Measurements from ENCODE around the gene GK2.

The GK2 gene

DNA sequence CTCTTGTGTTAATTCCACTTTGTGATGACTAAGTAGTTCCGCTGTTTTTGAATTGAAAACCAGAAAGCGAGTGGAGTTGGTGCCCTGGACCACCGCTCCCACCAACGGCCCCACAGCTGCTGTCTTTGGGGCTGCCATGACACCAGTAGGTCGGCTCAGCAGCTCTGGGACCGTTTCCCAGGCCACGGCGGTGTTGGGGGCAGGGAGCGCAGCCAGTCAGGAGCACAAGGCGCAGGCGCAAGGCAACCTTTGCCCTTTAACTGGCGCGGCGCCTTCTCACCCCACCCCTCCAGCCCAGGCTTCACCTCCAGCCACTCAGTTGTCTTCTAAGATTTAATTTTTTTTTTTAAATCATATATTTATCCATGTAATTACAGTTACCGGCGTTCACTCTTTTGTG, at the start of gene GK2:
Gene GK2 (minus strand): TSS at position 166 of the 400 bp plus-strand sequence. CDS start 28 bp downstream, at position 138.
- DNase-seq (ENCODE audit: low spot score) = no peak

DNA sequence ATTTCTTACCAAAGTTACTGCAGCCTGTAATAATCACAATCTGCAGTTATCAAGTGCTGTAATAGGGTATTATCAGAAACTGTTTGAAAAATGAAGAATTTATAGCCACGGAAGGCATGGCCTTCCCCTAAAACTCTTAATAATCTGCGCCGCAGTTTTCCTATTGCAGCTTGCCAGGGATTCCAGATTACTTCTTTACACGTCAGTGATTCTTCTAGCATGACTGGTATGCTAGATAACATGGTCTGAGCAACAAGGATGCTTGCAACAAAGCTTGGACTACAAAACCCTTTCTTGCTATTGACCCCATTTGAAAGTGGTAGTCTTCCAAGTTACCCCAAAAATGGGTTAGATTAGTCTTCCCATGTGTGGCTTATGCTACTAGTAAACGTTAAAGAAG, 47.2 kb upstream of the GK2 start:
- no peak for DNase-seq (ENCODE audit: low spot score)

GRCh38 chr4:79454656-79455055, 46.6 kb upstream of the GK2 start:
- no peak for DNase-seq (ENCODE audit: low spot score)

- DNase-seq (ENCODE audit: low spot score) = no peak
Measured at GRCh38 chr4:79450053-79450452, 42.0 kb upstream of the GK2 start.

DNA sequence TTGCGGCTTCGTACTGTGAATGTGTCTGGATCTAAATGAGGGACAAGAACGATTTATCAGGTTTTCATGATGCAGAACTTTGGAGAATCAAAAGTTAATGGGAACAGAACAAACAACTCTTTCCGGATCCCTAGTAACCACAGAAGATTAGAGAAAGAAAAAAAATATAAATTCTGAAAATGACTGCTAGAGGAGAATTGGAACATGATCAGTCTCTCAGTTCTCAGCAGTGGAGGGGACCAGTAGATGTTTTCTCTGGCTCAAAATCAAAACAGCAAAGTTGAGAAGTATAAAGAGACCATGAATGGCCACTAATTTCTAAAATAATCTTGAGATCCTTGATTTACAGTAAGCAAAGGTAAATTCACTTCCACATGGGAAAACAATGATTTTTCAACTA, 38.1 kb upstream of the GK2 start:
- no peak for DNase-seq (ENCODE audit: low spot score)

- no peak for DNase-seq (ENCODE audit: low spot score)
Measured at GRCh38 chr4:79445371-79445781, 37.3 kb upstream of the GK2 start.

DNA sequence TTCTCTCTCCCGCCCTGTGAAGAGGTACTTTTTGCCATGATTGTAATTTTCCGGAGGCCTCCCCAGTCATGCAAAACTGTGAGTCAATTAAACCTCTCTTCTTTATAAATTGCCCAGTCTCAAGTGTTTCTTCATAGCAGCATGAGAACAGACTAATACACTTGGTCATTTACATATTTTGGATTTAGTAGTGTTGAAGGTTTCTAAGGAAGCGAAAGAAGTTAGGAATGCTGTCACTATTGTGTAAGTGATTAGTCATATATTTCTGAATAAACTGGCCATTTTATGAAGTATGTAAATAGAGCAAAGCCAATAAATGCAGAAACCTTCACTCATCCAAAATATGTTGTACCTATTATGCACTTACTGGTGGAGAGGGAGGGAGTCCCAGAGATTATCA, 34.4 kb upstream of the GK2 start:
- DNase-seq (ENCODE audit: low spot score) = no peak

DNA sequence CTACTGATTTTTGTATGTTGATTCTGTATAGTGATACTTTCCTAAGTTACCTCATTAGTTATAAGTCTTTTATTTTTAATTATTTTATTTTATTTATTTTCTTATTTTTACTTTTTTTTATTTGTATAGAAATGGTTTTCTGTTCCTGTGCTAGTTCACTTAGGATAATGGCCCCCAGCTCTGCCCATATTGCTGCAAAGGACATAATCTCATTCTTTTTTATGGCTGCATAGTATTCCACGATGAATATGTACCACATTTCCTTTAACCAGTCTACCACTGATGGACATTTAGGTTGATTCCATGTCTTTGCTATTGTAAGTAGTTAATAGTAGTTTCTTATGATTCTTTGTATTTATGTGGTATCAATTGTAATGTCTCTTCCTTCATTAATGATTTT, 31.5 kb upstream of the GK2 start:
- no peak for DNase-seq (ENCODE audit: low spot score)

GRCh38 chr4:79431839-79432238, 23.8 kb upstream of the GK2 start:
- no peak for DNase-seq (ENCODE audit: low spot score)

DNA sequence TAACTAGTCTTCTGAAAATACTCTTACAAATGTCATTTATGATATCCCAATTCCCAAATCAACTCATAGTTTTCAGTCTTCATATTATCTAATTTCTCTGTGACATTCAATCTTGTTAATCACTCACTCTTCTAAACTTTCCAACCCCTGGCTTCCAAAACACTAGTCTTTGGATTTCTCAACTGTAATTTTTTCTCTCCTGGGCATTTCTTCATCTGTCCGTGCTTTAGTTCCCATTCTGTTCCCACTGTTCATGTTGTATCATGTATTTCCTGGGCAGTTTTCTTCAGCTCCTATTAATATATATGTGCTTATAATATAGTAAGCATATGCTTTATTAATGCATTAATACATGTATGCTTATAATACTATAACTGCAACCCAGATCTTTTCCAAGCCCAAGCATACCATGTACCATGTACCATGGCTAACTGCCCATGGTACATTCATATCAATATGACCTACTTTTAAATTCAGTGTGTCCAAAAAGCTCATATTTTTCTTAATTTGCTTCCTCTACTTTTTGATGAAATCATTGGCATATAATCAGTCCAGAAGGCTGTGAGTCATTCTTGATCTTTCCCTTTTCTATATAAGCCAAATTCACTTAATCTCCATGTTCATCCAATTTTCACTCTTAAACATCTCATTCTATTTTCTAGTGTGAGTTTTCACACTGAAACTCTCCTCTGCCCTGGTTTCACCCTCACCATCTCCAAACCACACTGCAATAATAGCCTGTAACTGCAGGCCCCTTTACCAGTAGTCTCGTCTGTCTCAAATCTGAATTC, 21.3 kb upstream of the GK2 start:
- DNase-seq (ENCODE audit: low spot score) = no peak

- DNase-seq (ENCODE audit: low spot score) = no peak
Measured at GRCh38 chr4:79426989-79427388, 19.0 kb upstream of the GK2 start.

- DNase-seq (ENCODE audit: low spot score) = no peak
Measured at GRCh38 chr4:79425586-79425985, 17.6 kb upstream of the GK2 start.

- no peak for DNase-seq (ENCODE audit: low spot score)
Measured at GRCh38 chr4:79421483-79421882, 13.5 kb upstream of the GK2 start.

GRCh38 chr4:79413886-79414285, 5.9 kb upstream of the GK2 start:
- DNase-seq (ENCODE audit: low spot score) = no peak

- DNase-seq (ENCODE audit: low spot score) = no peak
Measured at GRCh38 chr4:79413032-79413885, 5.2 kb upstream of the GK2 start.

DNA sequence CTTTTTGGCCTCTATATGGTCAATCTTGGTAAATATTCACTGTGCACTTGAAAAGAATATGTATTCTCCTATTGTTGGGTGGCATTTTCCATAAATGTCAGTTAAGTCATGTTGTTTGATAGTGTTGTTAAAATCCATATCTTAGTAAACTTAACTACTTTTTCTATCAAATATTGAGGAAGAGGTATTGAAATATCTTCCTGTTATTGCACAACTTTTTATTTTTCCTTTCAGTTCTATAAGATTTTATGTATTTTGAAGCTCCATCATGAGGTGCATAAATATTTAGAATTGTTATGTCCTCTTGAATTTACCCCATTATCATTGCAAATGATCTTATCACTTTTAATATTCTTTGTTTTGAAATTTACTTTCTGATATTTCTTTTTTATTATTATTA, 3.4 kb downstream of the GK2 start:
- no peak for DNase-seq (ENCODE audit: low spot score)

DNA sequence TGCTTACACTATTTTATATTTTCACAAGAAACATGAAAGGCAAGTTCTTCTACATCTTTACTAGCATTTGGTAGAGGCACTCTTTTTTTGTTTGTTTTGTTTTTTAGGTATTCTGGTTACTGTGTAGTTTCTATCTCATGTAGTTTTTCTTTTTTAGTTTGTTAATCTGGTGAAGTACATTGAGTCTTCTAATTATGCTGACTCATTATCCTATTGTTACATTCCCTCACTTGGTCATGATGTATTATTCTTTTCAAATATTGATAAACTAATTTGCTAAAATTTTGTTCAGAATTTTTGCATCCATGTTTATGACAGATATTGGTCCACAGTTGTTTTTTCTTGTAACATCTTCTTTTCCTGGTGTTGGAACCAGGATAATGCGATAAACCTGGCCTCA, 4.7 kb downstream of the GK2 start:
- DNase-seq (ENCODE audit: low spot score) = no peak

DNA sequence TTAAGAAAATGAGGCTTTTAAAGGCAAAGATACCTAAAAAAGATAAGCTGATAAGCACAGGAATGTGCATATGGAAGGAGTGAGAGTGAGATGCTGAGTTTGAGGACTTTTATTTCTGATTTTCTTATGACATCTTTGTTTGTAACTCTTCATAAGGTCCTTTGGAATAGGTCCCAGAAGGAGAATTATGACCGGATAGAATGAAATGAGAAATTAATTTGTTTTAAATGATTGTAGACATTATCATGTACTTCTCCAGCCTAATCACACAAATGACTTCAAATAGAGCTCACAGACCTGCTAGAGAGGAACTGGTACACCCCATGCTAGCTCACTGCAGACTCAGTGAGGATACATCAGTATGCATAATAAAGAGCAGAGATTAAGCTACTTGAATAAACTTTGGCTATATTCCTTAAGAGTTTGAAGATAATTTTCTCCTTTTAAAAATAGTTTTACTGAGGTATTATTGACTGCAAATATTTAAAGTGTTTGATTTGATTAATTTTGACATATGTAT, 5.6 kb downstream of the GK2 start:
- DNase-seq (ENCODE audit: low spot score) = no peak

DNA sequence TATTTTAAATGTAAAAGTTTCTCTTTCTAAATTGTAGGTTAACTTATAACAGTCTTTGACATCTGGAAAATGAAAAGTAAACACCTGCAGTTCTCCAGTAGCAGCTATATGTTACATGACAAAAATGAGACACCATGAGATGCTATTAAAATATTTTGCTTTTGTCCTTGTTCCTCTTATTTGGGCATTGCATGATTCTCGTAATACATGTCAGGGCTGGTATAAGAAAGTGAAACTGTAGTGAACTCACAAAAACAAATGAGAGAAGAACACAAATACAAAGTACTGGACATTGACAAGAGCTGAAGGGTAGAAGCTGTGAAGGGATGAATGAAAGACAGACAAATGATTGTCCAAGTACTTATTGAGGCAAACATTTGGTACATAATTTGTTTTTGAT, 9.0 kb downstream of the GK2 start:
- no peak for DNase-seq (ENCODE audit: low spot score)

GRCh38 chr4:79397951-79398350, 10.1 kb downstream of the GK2 start:
- DNase-seq (ENCODE audit: low spot score) = no peak

- no peak for DNase-seq (ENCODE audit: low spot score)
Measured at GRCh38 chr4:79396794-79397193, 11.2 kb downstream of the GK2 start.

- DNase-seq (ENCODE audit: low spot score) = no peak
Measured at GRCh38 chr4:79395841-79396240, 12.2 kb downstream of the GK2 start.

DNA sequence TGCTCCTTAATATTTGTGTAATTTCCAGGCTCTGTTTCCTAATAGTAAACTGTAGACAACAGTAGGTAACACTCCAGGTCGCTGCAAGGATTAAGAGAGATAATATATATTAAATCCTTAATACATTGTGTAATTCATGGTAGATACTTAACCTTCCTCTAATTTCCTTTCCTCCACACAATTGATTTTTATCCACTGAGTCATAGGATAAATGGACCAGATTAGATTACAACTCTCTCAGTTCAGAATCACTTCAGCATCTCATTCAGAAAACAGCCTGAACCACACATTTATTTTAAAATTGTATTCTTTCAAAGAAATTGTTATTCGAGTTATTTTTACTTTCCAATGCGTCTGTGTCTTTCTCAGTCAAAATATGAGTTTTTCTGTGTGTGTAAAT, 17.1 kb downstream of the GK2 start:
- DNase-seq (ENCODE audit: low spot score) = no peak

All from CD4-positive, alpha-beta T cell treated with Interleukin-2 at 100 ng/mL for 4 hours (primary cell).